Measurements from ENCODE around the gene PASD1. TPM values are rescaled to one million over a fixed set of nuclear protein-coding genes. Genes with fewer than 3 reads are reported as not detected.

PASD1 gene
- polyA plus RNA-seq, 1 experiment: not detected

DNA sequence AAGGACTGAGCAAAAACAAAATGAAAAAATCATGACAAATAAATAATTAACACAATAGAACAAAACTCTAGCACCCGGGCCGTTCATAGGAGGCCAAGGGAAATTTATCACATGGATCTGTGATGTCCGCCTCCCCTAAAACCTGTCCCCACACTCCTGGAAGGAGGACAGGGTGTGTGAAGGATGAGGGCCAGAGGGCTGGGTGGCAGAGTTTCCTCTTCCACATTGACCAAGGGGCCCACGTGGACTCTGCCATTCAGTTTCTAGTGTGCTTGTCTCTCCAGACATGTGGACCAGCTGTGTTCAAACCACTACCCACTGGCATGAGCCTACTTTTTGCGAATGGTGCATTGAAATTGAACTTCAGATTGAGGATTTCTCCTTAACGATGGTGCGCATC lies 138.1 kb downstream of the PASD1 start:
- ChIA-PET POLR2A (no interaction called here), CTCF (no interaction called here)
- Histone ChIP-seq H3K27ac (ENCODE audit: low read depth, low read length) (no peak overlapping the region), H3K27me3 (ENCODE audit: control insufficient read depth, insufficient read depth, low read length) (no peaks in the 10 kb centered on the region), H3K9me3 (ENCODE audit: control insufficient read depth, insufficient read depth, low read length) (no peaks in the 10 kb centered on the region), H3K4me3 (ENCODE audit: low read depth, low read length) (no peak overlapping the region)
- no peak for DNase-seq (ENCODE audit: low read depth, low spot score)
- TF ChIP-seq, protein P1, sequence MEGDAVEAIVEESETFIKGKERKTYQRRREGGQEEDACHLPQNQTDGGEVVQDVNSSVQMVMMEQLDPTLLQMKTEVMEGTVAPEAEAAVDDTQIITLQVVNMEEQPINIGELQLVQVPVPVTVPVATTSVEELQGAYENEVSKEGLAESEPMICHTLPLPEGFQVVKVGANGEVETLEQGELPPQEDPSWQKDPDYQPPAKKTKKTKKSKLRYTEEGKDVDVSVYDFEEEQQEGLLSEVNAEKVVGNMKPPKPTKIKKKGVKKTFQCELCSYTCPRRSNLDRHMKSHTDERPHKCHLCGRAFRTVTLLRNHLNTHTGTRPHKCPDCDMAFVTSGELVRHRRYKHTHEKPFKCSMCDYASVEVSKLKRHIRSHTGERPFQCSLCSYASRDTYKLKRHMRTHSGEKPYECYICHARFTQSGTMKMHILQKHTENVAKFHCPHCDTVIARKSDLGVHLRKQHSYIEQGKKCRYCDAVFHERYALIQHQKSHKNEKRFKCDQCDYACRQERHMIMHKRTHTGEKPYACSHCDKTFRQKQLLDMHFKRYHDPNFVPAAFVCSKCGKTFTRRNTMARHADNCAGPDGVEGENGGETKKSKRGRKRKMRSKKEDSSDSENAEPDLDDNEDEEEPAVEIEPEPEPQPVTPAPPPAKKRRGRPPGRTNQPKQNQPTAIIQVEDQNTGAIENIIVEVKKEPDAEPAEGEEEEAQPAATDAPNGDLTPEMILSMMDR (IDR thresholded peaks at IDR 0.05; ENCODE audit: low read depth, low read length): no peak

DNA sequence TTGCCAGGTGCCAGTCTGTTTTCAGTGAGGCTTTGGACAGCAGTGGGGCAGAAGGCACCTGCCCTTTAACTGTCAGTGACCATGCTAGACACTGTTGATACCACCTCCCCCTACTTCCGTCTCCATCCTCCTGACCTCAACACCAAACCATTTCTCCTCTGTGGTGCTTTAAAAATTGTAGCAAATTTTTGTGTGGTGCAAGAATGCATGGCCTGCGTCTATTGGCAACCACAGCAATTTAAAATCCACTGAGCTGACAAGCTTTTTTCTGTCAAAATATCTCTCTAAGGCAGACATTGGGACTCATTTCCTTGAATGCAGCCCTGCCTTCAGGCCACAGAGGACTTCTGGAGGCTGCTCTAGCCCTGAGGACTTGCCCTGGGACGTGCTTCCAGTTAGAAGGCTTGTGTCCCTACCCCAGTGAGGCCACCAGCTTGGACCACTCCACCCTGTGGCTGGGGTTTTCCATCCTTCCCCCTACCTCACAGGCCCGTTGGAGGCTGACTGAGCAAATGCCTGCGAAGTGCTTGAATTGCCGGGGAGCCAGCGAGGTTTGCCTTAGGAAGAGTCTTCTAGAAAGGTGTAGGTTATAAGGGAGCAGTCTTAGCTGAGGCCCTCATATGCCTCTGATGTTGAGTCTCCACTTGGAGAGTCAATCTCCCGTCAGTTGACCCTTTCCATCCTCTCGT lies 138.7 kb downstream of the PASD1 start:
- Histone ChIP-seq H3K27ac (ENCODE audit: low read depth, low read length) (no peak overlapping the region), H3K4me3 (ENCODE audit: low read depth, low read length) (no peak overlapping the region), H3K27me3 (ENCODE audit: control insufficient read depth, insufficient read depth, low read length) (no peaks in the 10 kb centered on the region), H3K9me3 (ENCODE audit: control insufficient read depth, insufficient read depth, low read length) (no peaks in the 10 kb centered on the region)
- CTCF ChIA-PET: no interaction called here
- DNase-seq (ENCODE audit: low read depth, low spot score): no peak
- POLR2A ChIA-PET: no interaction called here
- TF ChIP-seq, protein P1 (IDR thresholded peaks at IDR 0.05; ENCODE audit: low read depth, low read length): no peak

DNA sequence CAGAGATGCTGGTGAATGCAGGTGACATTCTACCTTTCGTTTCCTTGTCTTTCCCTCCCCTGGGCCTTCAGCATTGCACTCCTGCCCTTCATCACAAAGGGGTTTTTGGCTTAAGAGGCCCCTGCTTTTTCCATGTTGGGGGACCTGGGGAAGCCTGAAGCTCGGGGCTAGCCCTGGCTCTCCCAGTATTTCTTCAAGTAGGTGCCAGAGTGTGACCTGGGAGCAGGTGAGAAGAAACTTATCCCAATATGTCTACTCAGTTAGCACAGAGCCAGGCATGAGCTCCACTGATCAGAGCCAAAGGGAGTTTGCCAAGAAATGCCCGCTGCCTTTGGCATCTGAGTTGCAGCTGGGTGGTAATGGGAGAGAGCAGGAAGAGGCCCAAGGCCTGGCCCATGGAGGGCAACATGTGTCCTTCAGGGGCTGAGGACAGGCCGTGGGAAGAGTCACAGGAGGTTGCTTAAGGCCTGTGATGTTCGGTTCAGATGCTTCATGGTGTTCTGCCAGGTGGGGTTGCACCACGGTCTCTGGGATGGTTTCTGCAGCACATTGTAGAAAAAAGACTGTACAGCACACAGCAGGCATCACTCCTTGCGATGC lies 139.4 kb downstream of the PASD1 start:
- POLR2A ChIA-PET: no interaction called here
- no peak for DNase-seq (ENCODE audit: low read depth, low spot score)
- no peaks in the 10 kb centered on the region for H3K9me3 ChIP-seq (ENCODE audit: control insufficient read depth, insufficient read depth, low read length)
- no peaks in the 10 kb centered on the region for H3K27me3 ChIP-seq (ENCODE audit: control insufficient read depth, insufficient read depth, low read length)
- H3K27ac ChIP-seq (ENCODE audit: low read depth, low read length): no peak overlapping the region
- CTCF ChIA-PET: no interaction called here
- no peak overlapping the region for H3K4me3 ChIP-seq (ENCODE audit: low read depth, low read length)
- TF ChIP-seq, protein P1 (IDR thresholded peaks at IDR 0.05; ENCODE audit: low read depth, low read length): no peak

DNA sequence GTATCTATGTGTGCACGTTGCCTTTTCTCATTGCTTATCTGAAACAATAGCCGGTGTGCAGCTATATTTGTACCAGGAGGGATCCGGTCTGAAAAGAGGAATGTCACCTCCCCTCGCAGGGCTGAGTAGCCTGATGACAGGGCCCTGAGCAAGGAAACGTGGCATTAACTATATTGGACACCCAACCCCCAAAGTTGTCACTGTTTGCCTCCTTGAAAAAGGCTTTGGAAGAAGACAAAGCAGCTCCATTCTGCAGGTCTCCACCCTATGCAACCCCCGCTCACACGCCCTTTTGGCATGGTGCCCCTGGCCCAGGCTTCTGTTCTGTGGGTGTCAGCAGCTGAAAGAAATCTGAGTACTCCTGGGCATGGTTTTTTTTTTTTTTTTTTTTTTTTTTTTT lies 140.0 kb downstream of the PASD1 start:
- POLR2A ChIA-PET: no interaction called here
- Histone ChIP-seq H3K9me3 (ENCODE audit: control insufficient read depth, insufficient read depth, low read length) (no peaks in the 10 kb centered on the region), H3K27me3 (ENCODE audit: control insufficient read depth, insufficient read depth, low read length) (no peaks in the 10 kb centered on the region), H3K27ac (ENCODE audit: low read depth, low read length) (no peak overlapping the region), H3K4me3 (ENCODE audit: low read depth, low read length) (no peak overlapping the region)
- no peak for DNase-seq (ENCODE audit: low read depth, low spot score)
- TF ChIP-seq, protein P1 (IDR thresholded peaks at IDR 0.05; ENCODE audit: low read depth, low read length): no peak
- CTCF ChIA-PET: no interaction called here

- H3K4me3 ChIP-seq (ENCODE audit: low read depth, low read length): no peak overlapping the region
- CTCF ChIA-PET: no interaction called here
- POLR2A ChIA-PET: no interaction called here
- no peaks in the 10 kb centered on the region for H3K27me3 ChIP-seq (ENCODE audit: control insufficient read depth, insufficient read depth, low read length)
- TF ChIP-seq, protein P1 (IDR thresholded peaks at IDR 0.05; ENCODE audit: low read depth, low read length): no peak
- no peak for DNase-seq (ENCODE audit: low read depth, low spot score)
- H3K27ac ChIP-seq (ENCODE audit: low read depth, low read length): no peak overlapping the region
- H3K9me3 ChIP-seq (ENCODE audit: control insufficient read depth, insufficient read depth, low read length): no peaks in the 10 kb centered on the region
Observed at GRCh38 chrX:151704041-151704663, 140.7 kb downstream of the PASD1 start.
